GM21717 (cell line): Measurements from ENCODE around the gene ACTG1.
"Not testable (repeated sequence)": the region's sequence is repeated elsewhere in the genome, so short reads cannot be mapped to it uniquely, and the experiment has no call there.

Experiments used
- ATAC-seq: cut with Tn5 transposase; IDR thresholded peaks from one replicate; pipeline ENCODE4 v1.9.1; 2021; ENCODE audit warnings: mild to moderate bottlenecking, moderate library complexity; ENCODE audit not compliant: unreplicated experiment

Gene ACTG1

GRCh38 chr17:81533339-81534141, 20.9 kb upstream of the ACTG1 start:
- ATAC-seq: no peak

GRCh38 chr17:81532490-81533287, 20.1 kb upstream of the ACTG1 start:
- no peak for ATAC-seq

GRCh38 chr17:81531998-81532404, 19.4 kb upstream of the ACTG1 start:
- ATAC-seq: not testable (repeated sequence)

GRCh38 chr17:81531013-81531412, 18.4 kb upstream of the ACTG1 start:
- ATAC-seq: not testable (repeated sequence)

- no peak for ATAC-seq
Measured at GRCh38 chr17:81529437-81529803, 16.8 kb upstream of the ACTG1 start.

- ATAC-seq: no peak
Measured at GRCh38 chr17:81528651-81529436, 16.2 kb upstream of the ACTG1 start.

- ATAC-seq: no peak
Measured at GRCh38 chr17:81528384-81528650, 15.7 kb upstream of the ACTG1 start.

- ATAC-seq: no peak
Measured at GRCh38 chr17:81527591-81528383, 15.2 kb upstream of the ACTG1 start, which contains the start of gene FSCN2. FSCN2 (plus strand) TSS chr17:81528377; CDS start chr17:81528532, 155 bp downstream.

- no peak for ATAC-seq
Measured at GRCh38 chr17:81526662-81527571, 14.3 kb upstream of the ACTG1 start.

- ATAC-seq: no peak
Measured at GRCh38 chr17:81524865-81525159, 12.2 kb upstream of the ACTG1 start.

- ATAC-seq: no peak
Measured at GRCh38 chr17:81524039-81524864, 11.7 kb upstream of the ACTG1 start.

- no peak for ATAC-seq
Measured at GRCh38 chr17:81523402-81524038, 10.9 kb upstream of the ACTG1 start.

GRCh38 chr17:81522491-81523401, 10.1 kb upstream of the ACTG1 start:
- ATAC-seq: no peak

- no peak for ATAC-seq
Measured at GRCh38 chr17:81520021-81520901, 7.7 kb upstream of the ACTG1 start.

- ATAC-seq: no peak
Measured at GRCh38 chr17:81519284-81520020, 6.9 kb upstream of the ACTG1 start.

GRCh38 chr17:81518785-81519283, 6.2 kb upstream of the ACTG1 start:
- no peak for ATAC-seq
